Colonic mucosa (tissue), 4 donors: ENCODE measurements around the gene MIOS. TPM values are rescaled to one million over a fixed set of nuclear protein-coding genes. Genes with fewer than 3 reads are reported as not detected.

ENCODE experiments used
- DNase-seq: peaks from one replicate; pipeline ENCODE4 v3.0.0-alpha.2; 2020
- H3K27ac ChIP-seq: fragments of 200-600 bp; one replicate; pipeline ENCODE4 v1.8.0; 2021
- H3K27me3 ChIP-seq: fragments of 200-600 bp; one replicate; pipeline ENCODE4 v1.8.0; 2021
- H3K36me3 ChIP-seq: fragments of 200-600 bp; one replicate; pipeline ENCODE4 v1.8.0; 2021
- H3K4me1 ChIP-seq: fragments of 200-600 bp; one replicate; pipeline ENCODE4 v1.8.0; 2021; ENCODE audit warnings: mild to moderate bottlenecking
- H3K4me3 ChIP-seq: fragments of 200-600 bp; one replicate; pipeline ENCODE4 v1.8.0; 2021
- H3K9ac ChIP-seq, 2 donors: one replicate each; pipeline ENCODE4 v1.7.0; 2013; ENCODE audit warnings: control low read depth in 2 of 2, low read depth in 2 of 2, low read length in 2 of 2
- H3K9me3 ChIP-seq: fragments of 200-600 bp; one replicate; pipeline ENCODE4 v1.8.0; 2021
- CTCF ChIP-seq: fragments of 200-600 bp; IDR thresholded peaks from one replicate; pipeline ENCODE4 v1.8.0; 2022; ENCODE audit warnings: antibody characterized with exemption, mild to moderate bottlenecking
- intact Hi-C: fragments of 100-400 bp; cut with DNase I; formaldehyde crosslinking; loops from one replicate; pipeline ENCODE4 v1.14.1; 2022
- total RNA-seq, 2 donors: library from RNA; stranded (reverse); fragmentation: NEBNext Ultra II Directional in 1 of 2; extraction: Animal tissue kit (Norgen Biotek cat#: 25700) in 1 of 2; gene quantifications; one replicate each; pipeline ENCODE4 v1.2.1, GENCODE V29; 2021
- donor health status: healthy.
- donor health status: DM: no; HTN: no; CAD: no.
- donor health status: DM: no; HTN: no; CAD: no.

The MIOS gene
- 10 to 100 TPM; 23.7 to 26.8 TPM for total RNA-seq

- no peaks in the 10 kb centered on the region for H3K36me3 ChIP-seq
- H3K9ac ChIP-seq, result peak within 1 kb of the TSS; percentile 88 to 96
- H3K4me1 ChIP-seq, result no peaks in the 10 kb centered on the region
- H3K4me3 ChIP-seq, result peak within 1 kb of the TSS; percentile 67
- TF ChIP-seq CTCF, result no peak
- H3K9me3 ChIP-seq, result no peaks in the 10 kb centered on the region
- peak within 1 kb of the TSS; percentile 94 for H3K27ac ChIP-seq
- no peaks in the 10 kb centered on the region for H3K27me3 ChIP-seq
- peak; percentile 91 for DNase-seq
- intact Hi-C loops, result no loop called here
These were observed at the start of gene MIOS for GRCh38 chr7:7566651-7567611. TSS of gene MIOS (plus strand) at chr7:7566884. CDS start at chr7:7572476, 5,592 bp downstream.

GRCh38 chr7:7517754-7518153, 48.9 kb upstream of the MIOS start:
- intact Hi-C loops, result no loop called here
- no peak overlapping the region for H3K9ac ChIP-seq
- H3K27ac ChIP-seq, result no peak overlapping the region
- no peak for DNase-seq
- TF ChIP-seq CTCF, result no peak
- H3K9me3 ChIP-seq, result no peaks in the 10 kb centered on the region
- H3K27me3 ChIP-seq, result no peaks in the 10 kb centered on the region
- H3K4me1 ChIP-seq, result no peaks in the 10 kb centered on the region
- no peaks in the 10 kb centered on the region for H3K36me3 ChIP-seq
- no peak overlapping the region for H3K4me3 ChIP-seq

GRCh38 chr7:7519056-7519455, 47.6 kb upstream of the MIOS start:
- no peak for TF ChIP-seq CTCF
- intact Hi-C loops, result no loop called here
- Histone ChIP-seq H3K27me3 (no peaks in the 10 kb centered on the region), H3K9me3 (no peaks in the 10 kb centered on the region), H3K27ac (no peak overlapping the region), H3K36me3 (no peaks in the 10 kb centered on the region), H3K4me1 (no peaks in the 10 kb centered on the region), H3K4me3 (no peak overlapping the region), H3K9ac (no peak overlapping the region)
- DNase-seq, result no peak

- TF ChIP-seq CTCF, result no peak
- intact Hi-C loops, result no loop called here
- no peak overlapping the region for H3K27ac ChIP-seq
- no peaks in the 10 kb centered on the region for H3K36me3 ChIP-seq
- H3K9me3 ChIP-seq, result no peaks in the 10 kb centered on the region
- no peak overlapping the region for H3K9ac ChIP-seq
- no peaks in the 10 kb centered on the region for H3K27me3 ChIP-seq
- H3K4me3 ChIP-seq, result no peak overlapping the region
- no peak for DNase-seq
- H3K4me1 ChIP-seq, result no peaks in the 10 kb centered on the region
These were observed 47.2 kb upstream of the MIOS start for GRCh38 chr7:7519528-7519927.

- Histone ChIP-seq H3K9ac (no peak overlapping the region), H3K27me3 (no peaks in the 10 kb centered on the region), H3K9me3 (no peaks in the 10 kb centered on the region), H3K4me1 (peaks cover 3% of the 10 kb centered on the region), H3K36me3 (no peaks in the 10 kb centered on the region), H3K4me3 (no peak overlapping the region), H3K27ac (no peak overlapping the region)
- intact Hi-C loops, result no loop called here
- no peak for DNase-seq
- TF ChIP-seq CTCF, result no peak
These were observed 45.4 kb upstream of the MIOS start for GRCh38 chr7:7521259-7521658.
